Measurements from ENCODE around the gene COPG1.

The COPG1 gene

DNA sequence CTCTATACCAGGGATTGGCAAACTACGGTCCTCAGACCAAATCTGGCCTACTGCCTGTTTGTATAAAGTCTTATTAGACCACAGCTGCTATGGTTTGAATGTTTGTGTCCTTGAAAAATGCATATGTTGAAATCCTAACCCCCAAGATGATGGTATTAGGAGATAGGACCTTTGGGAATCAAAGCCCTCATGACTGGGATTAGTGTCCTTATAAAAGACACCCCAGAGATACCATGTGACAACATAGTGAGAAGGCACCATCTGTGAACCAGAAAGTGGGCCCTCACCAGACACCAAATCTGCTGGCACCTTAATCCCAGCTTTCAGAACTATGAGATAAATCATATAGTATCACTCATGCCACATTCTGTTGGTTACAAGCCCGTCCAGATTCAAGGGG is 36.7 kb downstream of the COPG1 start:
- H2AFZ ChIP-seq: no peak overlapping the region
- H3K36me3 ChIP-seq (ENCODE audit: control insufficient read depth, insufficient read depth, low read length): no peaks in the 10 kb centered on the region
- no peak overlapping the region for H3K4me2 ChIP-seq (ENCODE audit: low read length)
- H3K27me3 ChIP-seq (ENCODE audit: control insufficient read depth, insufficient read depth, low read length): no peaks in the 10 kb centered on the region
- no peaks in the 10 kb centered on the region for H3K4me1 ChIP-seq
- no peak overlapping the region for H3K9ac ChIP-seq
- no peak overlapping the region for H3K4me3 ChIP-seq (ENCODE audit: low read depth, low read length)
- H3K27ac ChIP-seq: no peak overlapping the region
- peaks cover 6% of the 10 kb centered on the region for H3K79me2 ChIP-seq
- H3K9me3 ChIP-seq (ENCODE audit: control insufficient read depth, low read length): no peaks in the 10 kb centered on the region
- no peak for TF ChIP-seq CTCF (IDR thresholded peaks at IDR 0.05)

GRCh38 chr3:129288446-129288845 is 39.0 kb downstream of the COPG1 start:
- Histone ChIP-seq H3K4me1 (no peaks in the 10 kb centered on the region), H3K79me2 (peaks cover 6% of the 10 kb centered on the region), H3K9me3 (ENCODE audit: control insufficient read depth, low read length) (no peaks in the 10 kb centered on the region), H3K27ac (no peak overlapping the region), H3K4me2 (ENCODE audit: low read length) (no peak overlapping the region), H3K36me3 (ENCODE audit: control insufficient read depth, insufficient read depth, low read length) (no peaks in the 10 kb centered on the region), H3K9ac (no peak overlapping the region), H3K27me3 (ENCODE audit: control insufficient read depth, insufficient read depth, low read length) (no peaks in the 10 kb centered on the region), H3K4me3 (ENCODE audit: low read depth, low read length) (no peak overlapping the region), H2AFZ (no peak overlapping the region)
- no peak for TF ChIP-seq CTCF (IDR thresholded peaks at IDR 0.05)

GRCh38 chr3:129289201-129289921 is 40.0 kb downstream of the COPG1 start:
- peaks cover 6% of the 10 kb centered on the region for H3K79me2 ChIP-seq
- no peak for TF ChIP-seq CTCF (IDR thresholded peaks at IDR 0.05)
- H3K27me3 ChIP-seq (ENCODE audit: control insufficient read depth, insufficient read depth, low read length): no peaks in the 10 kb centered on the region
- no peaks in the 10 kb centered on the region for H3K36me3 ChIP-seq (ENCODE audit: control insufficient read depth, insufficient read depth, low read length)
- no peak overlapping the region for H3K4me2 ChIP-seq (ENCODE audit: low read length)
- no peak overlapping the region for H3K9ac ChIP-seq
- H3K9me3 ChIP-seq (ENCODE audit: control insufficient read depth, low read length): no peaks in the 10 kb centered on the region
- no peak overlapping the region for H3K4me3 ChIP-seq (ENCODE audit: low read depth, low read length)
- no peak overlapping the region for H3K27ac ChIP-seq
- no peaks in the 10 kb centered on the region for H3K4me1 ChIP-seq
- H2AFZ ChIP-seq: no peak overlapping the region

DNA sequence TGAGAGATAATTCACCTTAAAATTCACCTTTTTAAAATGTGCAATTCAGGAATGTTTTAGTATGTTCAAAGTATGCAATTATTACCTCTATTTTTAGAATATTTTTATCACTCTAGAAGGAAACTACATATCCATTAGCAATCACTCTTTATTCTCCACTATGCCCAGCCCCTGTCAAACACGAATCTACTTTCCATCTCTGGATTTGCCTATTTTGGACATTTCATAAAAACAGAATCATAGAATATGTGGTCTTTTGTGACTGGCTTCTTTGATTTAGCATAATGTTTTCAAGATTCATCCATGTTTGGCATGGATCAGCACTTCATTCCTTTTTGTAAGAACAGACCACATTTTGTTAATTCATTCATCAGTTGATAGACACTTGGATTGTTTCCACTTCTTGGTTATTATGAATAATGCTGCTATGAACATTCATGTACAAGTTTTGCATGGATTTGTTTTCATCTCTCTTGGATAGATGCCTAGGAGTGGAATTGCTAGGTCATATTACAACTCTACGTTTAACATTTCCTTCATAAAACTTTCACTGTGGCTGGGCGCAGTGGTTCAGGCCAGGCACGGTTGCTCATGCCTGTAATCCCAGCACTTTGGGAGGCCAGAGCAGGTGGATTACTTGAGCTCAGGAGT is 42.0 kb downstream of the COPG1 start:
- H3K27ac ChIP-seq: no peak overlapping the region
- no peak overlapping the region for H3K4me3 ChIP-seq (ENCODE audit: low read depth, low read length)
- peaks cover 3% of the 10 kb centered on the region for H3K79me2 ChIP-seq
- no peaks in the 10 kb centered on the region for H3K27me3 ChIP-seq (ENCODE audit: control insufficient read depth, insufficient read depth, low read length)
- no peaks in the 10 kb centered on the region for H3K36me3 ChIP-seq (ENCODE audit: control insufficient read depth, insufficient read depth, low read length)
- no peak overlapping the region for H3K4me2 ChIP-seq (ENCODE audit: low read length)
- H3K9me3 ChIP-seq (ENCODE audit: control insufficient read depth, low read length): no peaks in the 10 kb centered on the region
- H3K9ac ChIP-seq: no peak overlapping the region
- no peaks in the 10 kb centered on the region for H3K4me1 ChIP-seq
- H2AFZ ChIP-seq: no peak overlapping the region
- no peak for TF ChIP-seq CTCF (IDR thresholded peaks at IDR 0.05)

- Histone ChIP-seq H3K4me2 (ENCODE audit: low read length) (no peak overlapping the region), H3K4me3 (ENCODE audit: low read depth, low read length) (no peak overlapping the region), H2AFZ (no peak overlapping the region), H3K36me3 (ENCODE audit: control insufficient read depth, insufficient read depth, low read length) (no peaks in the 10 kb centered on the region), H3K27ac (no peak overlapping the region), H3K9me3 (ENCODE audit: control insufficient read depth, low read length) (no peaks in the 10 kb centered on the region), H3K9ac (no peak overlapping the region), H3K4me1 (no peaks in the 10 kb centered on the region), H3K27me3 (ENCODE audit: control insufficient read depth, insufficient read depth, low read length) (no peaks in the 10 kb centered on the region), H3K79me2 (no peaks in the 10 kb centered on the region)
- no peak for TF ChIP-seq CTCF (IDR thresholded peaks at IDR 0.05)
Observed at GRCh38 chr3:129295286-129295685, 45.9 kb downstream of the COPG1 start.
